Caco-2 (cell line): ENCODE data around the gene DLG1. TPM values are rescaled to one million over a fixed set of nuclear protein-coding genes. Genes with fewer than 3 reads are reported as not detected.

Experiments
- BruUV-seq: library from RNA; stranded (reverse); fragments of 400-500 nt; replicated peaks from 2 replicates; lab custom pipeline; 2021; lab: Mats Ljungman, UMichigan
- CTCF ChIA-PET: fragments of 300-600 bp; sonication (Branson Sonifier 250); formaldehyde crosslinking; loops from one replicate; lab custom pipeline; 2022; ENCODE audit warnings: antibody characterized with exemption; lab: Charles Lee
- POLR2A ChIA-PET: fragments of 300-600 bp; sonication (Branson Sonifier 250); formaldehyde crosslinking; loops from one replicate; lab custom pipeline; 2022; ENCODE audit warnings: antibody characterized with exemption; lab: Charles Lee
- DNase-seq, 2 experiments: peaks; one replicate each; pipeline versions ENCODE4 v3.0.0 to v3.0.0-alpha.2; 2020 to 2022
- H3K27me3 ChIP-seq: replicated peaks from 2 replicates; pipeline ENCODE4 v1.6.0; 2011; ENCODE audit warnings: low read length; ENCODE audit not compliant: control insufficient read depth, insufficient read depth
- H3K36me3 ChIP-seq: 2 replicates; pipeline ENCODE4 v1.5.1; 2011; ENCODE audit warnings: low read length; ENCODE audit not compliant: control insufficient read depth, insufficient read depth
- H3K4me1 ChIP-seq: fragments of 250-450 bp; sonication (Bioruptor Pico); 2 replicates; pipeline ENCODE4 v1.5.1; 2020; ENCODE audit warnings: mild to moderate bottlenecking
- H3K4me3 ChIP-seq: 2 replicates; pipeline ENCODE4 v1.5.1; 2011; ENCODE audit warnings: low read depth, mild to moderate bottlenecking, control low read depth, low read length
- H3K9me3 ChIP-seq: fragments of 250-450 bp; sonication (Bioruptor Pico); 2 replicates; pipeline ENCODE4 v1.5.1; 2020; ENCODE audit warnings: mild to moderate bottlenecking, moderate library complexity
- H3K27ac Mint-ChIP-seq: one replicate; pipeline ENCODE4 v1.8.0; 2022; ENCODE audit warnings: mixed read lengths; ENCODE audit not compliant: unreplicated experiment
- H3K27me3 Mint-ChIP-seq: one replicate; pipeline ENCODE4 v1.8.0; 2022; ENCODE audit warnings: mixed read lengths; ENCODE audit not compliant: insufficient read depth, unreplicated experiment
- H3K36me3 Mint-ChIP-seq: one replicate; pipeline ENCODE4 v1.8.0; 2022; ENCODE audit warnings: mild to moderate bottlenecking, mixed read lengths; ENCODE audit not compliant: insufficient read depth, unreplicated experiment
- H3K4me1 Mint-ChIP-seq: one replicate; pipeline ENCODE4 v1.8.0; 2022; ENCODE audit warnings: low read depth, mixed read lengths; ENCODE audit not compliant: unreplicated experiment
- H3K4me3 Mint-ChIP-seq: one replicate; pipeline ENCODE4 v1.8.0; 2022; ENCODE audit warnings: mild to moderate bottlenecking, moderate library complexity, mixed read lengths; ENCODE audit not compliant: unreplicated experiment
- H3K9me3 Mint-ChIP-seq: one replicate; pipeline ENCODE4 v1.8.0; 2022; ENCODE audit warnings: mixed read lengths; ENCODE audit not compliant: unreplicated experiment
- CTCF ChIP-seq, 2 experiments: fragments of 200-600 bp in 1 of 2; IDR thresholded peaks; 1 replicate in 1 of 2; 2 replicates in 1 of 2; pipeline versions ENCODE4 v1.5.1 to v1.8.0; 2011 to 2022; ENCODE audit warnings: antibody characterized with exemption in 1 of 2, control low read depth in 1 of 2, inconsistent platforms in 1 of 2, low read depth in 1 of 2, low read length in 1 of 2, mild to moderate bottlenecking in 1 of 2, moderate library complexity in 1 of 2; ENCODE audit not compliant: insufficient read depth in 1 of 2, severe bottlenecking in 1 of 2, unreplicated experiment in 1 of 2
- intact Hi-C: fragments of 100-400 bp; cut with micrococcal nuclease; formaldehyde crosslinking; loops from one replicate; pipeline ENCODE4 v1.10.0; 2022; ENCODE audit not compliant: unreplicated experiment
- total RNA-seq: library from RNA; stranded (reverse); gene quantifications from 2 replicates; pipeline ENCODE4 v1.2.3, GENCODE V29; 2022

Gene DLG1
- total RNA-seq, 1 experiment from 2014 or later, result 167 TPM

GRCh38 chr3:197292083-197292646 is 6.2 kb downstream of the DLG1 start:
- peaks cover 6% of the 10 kb centered on the region for H3K9me3 ChIP-seq
- no peaks in the 10 kb centered on the region for H3K27me3 Mint-ChIP-seq
- H3K4me3 Mint-ChIP-seq, result no peak overlapping the region
- no peak for DNase-seq
- H3K36me3 ChIP-seq, result no peaks in the 10 kb centered on the region
- TF ChIP-seq CTCF (IDR thresholded peaks at IDR 0.05; ENCODE audit: insufficient read depth in 1 of 2, low read depth in 1 of 2, low read length in 1 of 2, severe bottlenecking in 1 of 2, unreplicated experiment in 1 of 2), result no peak
- CTCF ChIA-PET, result no interaction called here
- no TSS peak for BruUV-seq
- no peaks in the 10 kb centered on the region for H3K9me3 Mint-ChIP-seq
- no peak overlapping the region for H3K4me3 ChIP-seq
- H3K4me1 Mint-ChIP-seq, result peaks cover 10% of the 10 kb centered on the region
- intact Hi-C loops, result no loop called here
- H3K27me3 ChIP-seq, result no peaks in the 10 kb centered on the region
- no peak overlapping the region for H3K27ac Mint-ChIP-seq
- POLR2A ChIA-PET, result no interaction called here
- peaks cover 25% of the 10 kb centered on the region; the same call in 1 of the 2 replicates for H3K4me1 ChIP-seq
- H3K36me3 Mint-ChIP-seq, result peaks cover 91% of the 10 kb centered on the region

- intact Hi-C loops, result no loop called here
- H3K4me1 ChIP-seq, result peaks cover 13% of the 10 kb centered on the region; the same call in 1 of the 2 replicates
- DNase-seq, result no peak
- no peaks in the 10 kb centered on the region for H3K27me3 Mint-ChIP-seq
- TF ChIP-seq CTCF (IDR thresholded peaks at IDR 0.05; ENCODE audit: insufficient read depth in 1 of 2, low read depth in 1 of 2, low read length in 1 of 2, severe bottlenecking in 1 of 2, unreplicated experiment in 1 of 2), result no peak
- peaks cover 9% of the 10 kb centered on the region for H3K9me3 Mint-ChIP-seq
- H3K4me1 Mint-ChIP-seq, result peaks cover 10% of the 10 kb centered on the region
- no peaks in the 10 kb centered on the region for H3K27me3 ChIP-seq
- no peak overlapping the region for H3K4me3 Mint-ChIP-seq
- ChIA-PET POLR2A (no interaction called here), CTCF (no interaction called here)
- peaks cover 8% of the 10 kb centered on the region for H3K9me3 ChIP-seq
- no TSS peak for BruUV-seq
- peaks cover 2% of the 10 kb centered on the region for H3K36me3 ChIP-seq
- no peak overlapping the region for H3K4me3 ChIP-seq
- H3K36me3 Mint-ChIP-seq, result peaks cover 97% of the 10 kb centered on the region
- H3K27ac Mint-ChIP-seq, result peak overlapping the region; percentile 4
Observed at GRCh38 chr3:197289726-197290125, 8.7 kb downstream of the DLG1 start.

- no TSS peak for BruUV-seq
Observed at GRCh38 chr3:197286678-197287077, 11.7 kb downstream of the DLG1 start.

More at GRCh38 chr3:197286678-197287077, 11.7 kb downstream of the DLG1 start:
- no peak for DNase-seq
- Mint-ChIP-seq H3K4me3 (no peak overlapping the region), H3K27me3 (no peaks in the 10 kb centered on the region), H3K36me3 (peaks cover 89% of the 10 kb centered on the region), H3K27ac (no peak overlapping the region), H3K9me3 (peaks cover 9% of the 10 kb centered on the region), H3K4me1 (peaks cover 3% of the 10 kb centered on the region)
- H3K9me3 ChIP-seq, result peaks cover 8% of the 10 kb centered on the region
- intact Hi-C loops, result no loop called here
- H3K27me3 ChIP-seq, result no peaks in the 10 kb centered on the region
- ChIA-PET CTCF (no interaction called here), POLR2A (interaction anchor here (0.7 kb wide), 1 partner anchor 216 kb away, joined by 3 read pairs; no protein-coding TSS in a partner anchor)
- peaks cover 2% of the 10 kb centered on the region for H3K36me3 ChIP-seq
- no peak for TF ChIP-seq CTCF (IDR thresholded peaks at IDR 0.05; ENCODE audit: insufficient read depth in 1 of 2, low read depth in 1 of 2, low read length in 1 of 2, severe bottlenecking in 1 of 2, unreplicated experiment in 1 of 2)
- H3K4me1 ChIP-seq, result peaks cover 6% of the 10 kb centered on the region; the same call in 1 of the 2 replicates
- no peak overlapping the region for H3K4me3 ChIP-seq
